Activated CD8-positive, alpha-beta T cell treated with anti-CD3 and anti-CD28 coated beads, Interleukin-2, amount 10 ng/mL, durations not matched to agents 7 days and 5 days (primary cell): Measurements from ENCODE around the gene GMPPA. TPM values are rescaled to one million over a fixed set of nuclear protein-coding genes. Genes with fewer than 3 reads are reported as not detected.

Experiments used
- ATAC-seq: fragments of 150-1000 bp; cut with Tn5 transposase; one replicate; pipeline ENCODE4 v1.10.0; 2021; ENCODE audit warnings: moderate library complexity
- CTCF ChIA-PET: fragments of 350-600 bp; sonication (Branson Sonifier 250); formaldehyde crosslinking; loops from one replicate; lab custom pipeline; 2021; ENCODE audit warnings: antibody characterized with exemption; lab: Charles Lee
- POLR2A ChIA-PET: fragments of 350-600 bp; sonication (Branson Sonifier 250); formaldehyde crosslinking; loops from one replicate; lab custom pipeline; 2021; ENCODE audit warnings: antibody characterized with exemption; lab: Charles Lee
- DNase-seq: peaks from one replicate; pipeline ENCODE4 v3.0.0-alpha.2; 2020
- H3K27ac Mint-ChIP-seq: one replicate; pipeline ENCODE4 v1.8.0; 2021; ENCODE audit warnings: mild to moderate bottlenecking, mixed read lengths
- H3K27me3 Mint-ChIP-seq: one replicate; pipeline ENCODE4 v1.8.0; 2021; ENCODE audit warnings: low read depth, mixed read lengths
- H3K36me3 Mint-ChIP-seq: one replicate; pipeline ENCODE4 v1.8.0; 2021; ENCODE audit warnings: low read depth, mixed read lengths
- H3K4me1 Mint-ChIP-seq: one replicate; pipeline ENCODE4 v1.8.0; 2021; ENCODE audit warnings: low read depth, mixed read lengths
- H3K4me3 Mint-ChIP-seq: one replicate; pipeline ENCODE4 v1.8.0; 2021; ENCODE audit warnings: mild to moderate bottlenecking, mixed read lengths
- H3K9me3 Mint-ChIP-seq: one replicate; pipeline ENCODE4 v1.8.0; 2022; ENCODE audit warnings: mixed read lengths; ENCODE audit not compliant: insufficient read depth
- total RNA-seq, 2 experiments: library from RNA; stranded (reverse); gene quantifications; one replicate each; pipeline ENCODE4 v1.2.3, GENCODE V29; 2021

GMPPA gene
- total RNA-seq, 2 experiments from 2014 or later: 37.8 to 41.2 TPM

DNA sequence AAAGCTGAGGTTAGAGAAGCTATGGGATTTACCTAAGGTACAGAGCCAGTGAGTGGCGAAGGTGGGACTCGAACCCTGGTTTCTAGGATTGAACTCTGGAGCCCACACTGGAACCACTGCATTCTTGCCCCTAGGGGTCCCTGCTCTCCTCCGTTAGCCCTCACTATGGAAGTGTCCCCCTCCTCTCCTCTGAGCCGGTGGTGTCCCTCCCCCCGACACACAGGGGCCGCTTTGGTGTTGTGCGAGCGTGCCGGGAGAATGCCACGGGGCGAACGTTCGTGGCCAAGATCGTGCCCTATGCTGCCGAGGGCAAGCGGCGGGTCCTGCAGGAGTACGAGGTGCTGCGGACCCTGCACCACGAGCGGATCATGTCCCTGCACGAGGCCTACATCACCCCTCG is 8.5 kb upstream of the GMPPA start:
- ChIA-PET CTCF (no interaction called here), POLR2A (no interaction called here)
- no peak for ATAC-seq
- H3K4me3 Mint-ChIP-seq: no peak overlapping the region
- no peak overlapping the region for H3K27ac Mint-ChIP-seq
- no peaks in the 10 kb centered on the region for H3K36me3 Mint-ChIP-seq
- peaks cover 49% of the 10 kb centered on the region for H3K27me3 Mint-ChIP-seq
- H3K4me1 Mint-ChIP-seq: no peaks in the 10 kb centered on the region
- no peaks in the 10 kb centered on the region for H3K9me3 Mint-ChIP-seq
- DNase-seq: no peak

DNA sequence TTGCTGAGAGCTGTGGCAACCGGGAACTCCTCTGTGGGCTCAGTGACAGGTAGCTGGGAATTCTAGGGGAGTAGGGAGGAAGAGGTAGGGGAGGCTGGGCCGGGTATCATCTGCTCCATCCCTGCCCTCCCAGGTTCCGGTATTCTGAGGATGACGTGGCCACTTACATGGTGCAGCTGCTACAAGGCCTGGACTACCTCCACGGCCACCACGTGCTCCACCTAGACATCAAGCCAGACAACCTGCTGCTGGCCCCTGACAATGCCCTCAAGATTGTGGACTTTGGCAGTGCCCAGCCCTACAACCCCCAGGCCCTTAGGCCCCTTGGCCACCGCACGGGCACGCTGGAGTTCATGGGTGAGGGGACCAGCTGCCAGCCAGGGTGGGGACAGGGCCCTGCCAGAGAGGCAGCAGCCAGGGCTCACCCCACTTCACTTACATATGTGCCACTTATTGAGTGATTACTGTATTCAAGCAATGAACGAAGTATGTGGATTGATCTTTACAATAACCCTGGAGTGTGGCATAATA is 8.0 kb upstream of the GMPPA start:
- ChIA-PET POLR2A (no interaction called here), CTCF (interaction anchor here (1.1 to 1.2 kb wide), 2 partner anchors 10 to 39 kb away, joined by 3 to 8 read pairs; no protein-coding TSS in a partner anchor)
- H3K9me3 Mint-ChIP-seq: no peaks in the 10 kb centered on the region
- H3K36me3 Mint-ChIP-seq: no peaks in the 10 kb centered on the region
- no peaks in the 10 kb centered on the region for H3K4me1 Mint-ChIP-seq
- H3K27ac Mint-ChIP-seq: no peak overlapping the region
- ATAC-seq (no peak), DNase-seq (no peak)
- H3K27me3 Mint-ChIP-seq: peaks cover 49% of the 10 kb centered on the region
- no peak overlapping the region for H3K4me3 Mint-ChIP-seq

DNA sequence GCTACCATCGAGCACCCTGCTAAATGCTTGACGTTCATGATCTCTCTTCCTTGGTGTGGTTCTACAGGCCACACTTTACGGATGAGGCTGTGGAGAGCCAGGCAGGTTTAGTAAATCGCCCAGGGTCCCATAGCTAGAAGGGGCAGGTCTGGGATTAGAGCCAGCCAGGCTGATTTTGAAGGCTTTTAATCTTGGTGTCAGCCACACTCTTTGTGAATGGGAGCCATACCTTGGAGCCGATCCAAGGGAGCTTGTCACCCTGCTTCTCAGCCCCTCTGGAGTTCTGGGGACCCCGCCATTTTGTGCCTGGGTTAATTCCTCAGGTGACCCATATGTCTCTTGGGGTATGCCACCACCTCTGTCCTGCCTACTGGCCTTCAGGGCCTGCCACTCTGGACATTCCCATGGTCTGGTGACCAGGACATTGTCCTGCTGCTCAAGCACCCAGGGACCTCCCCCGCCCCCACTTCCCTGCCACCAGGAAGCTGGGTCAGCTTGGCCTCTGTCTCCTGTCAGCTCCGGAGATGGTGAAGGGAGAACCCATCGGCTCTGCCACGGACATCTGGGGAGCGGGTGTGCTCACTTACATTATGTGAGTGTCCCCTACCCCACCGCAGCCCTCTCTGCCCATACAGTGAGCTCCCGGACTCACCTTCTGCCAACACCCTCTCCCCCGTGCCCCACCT is 7.3 kb upstream of the GMPPA start:
- DNase-seq: no peak
- ATAC-seq: no peak
- CTCF ChIA-PET: interaction anchor here (1.1 to 1.2 kb wide), 3 partner anchors 9 to 38 kb away, joined by 3 to 8 read pairs (median 4); no protein-coding TSS in a partner anchor
- Mint-ChIP-seq H3K27me3 (peaks cover 49% of the 10 kb centered on the region), H3K4me1 (peaks cover under 1% of the 10 kb centered on the region), H3K36me3 (no peaks in the 10 kb centered on the region), H3K27ac (no peak overlapping the region), H3K4me3 (no peak overlapping the region), H3K9me3 (no peaks in the 10 kb centered on the region)
- POLR2A ChIA-PET: no interaction called here

DNA sequence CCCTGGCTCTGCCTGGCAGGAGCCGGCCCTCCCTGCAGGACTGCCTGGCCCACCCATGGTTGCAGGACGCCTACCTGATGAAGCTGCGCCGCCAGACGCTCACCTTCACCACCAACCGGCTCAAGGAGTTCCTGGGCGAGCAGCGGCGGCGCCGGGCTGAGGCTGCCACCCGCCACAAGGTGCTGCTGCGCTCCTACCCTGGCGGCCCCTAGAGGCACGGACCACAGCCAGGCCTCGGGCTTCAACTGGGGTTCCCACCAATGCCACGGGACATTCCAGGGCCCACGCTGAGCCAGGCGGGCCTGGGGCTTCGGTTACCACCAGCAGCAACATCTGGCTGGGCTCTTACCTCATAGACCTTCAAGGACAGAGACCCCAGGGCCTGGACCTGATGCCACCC is 6.1 kb upstream of the GMPPA start:
- H3K36me3 Mint-ChIP-seq: no peaks in the 10 kb centered on the region
- H3K4me1 Mint-ChIP-seq: peaks cover 11% of the 10 kb centered on the region
- no peak for DNase-seq
- H3K27ac Mint-ChIP-seq: no peak overlapping the region
- ChIA-PET POLR2A (no interaction called here), CTCF (interaction anchor here (0.7 to 1.2 kb wide), 2 partner anchors 10 to 36 kb away, joined by 3 to 4 read pairs; no protein-coding TSS in a partner anchor)
- no peak overlapping the region for H3K4me3 Mint-ChIP-seq
- H3K27me3 Mint-ChIP-seq: peaks cover 52% of the 10 kb centered on the region
- H3K9me3 Mint-ChIP-seq: no peaks in the 10 kb centered on the region
- ATAC-seq: no peak

DNA sequence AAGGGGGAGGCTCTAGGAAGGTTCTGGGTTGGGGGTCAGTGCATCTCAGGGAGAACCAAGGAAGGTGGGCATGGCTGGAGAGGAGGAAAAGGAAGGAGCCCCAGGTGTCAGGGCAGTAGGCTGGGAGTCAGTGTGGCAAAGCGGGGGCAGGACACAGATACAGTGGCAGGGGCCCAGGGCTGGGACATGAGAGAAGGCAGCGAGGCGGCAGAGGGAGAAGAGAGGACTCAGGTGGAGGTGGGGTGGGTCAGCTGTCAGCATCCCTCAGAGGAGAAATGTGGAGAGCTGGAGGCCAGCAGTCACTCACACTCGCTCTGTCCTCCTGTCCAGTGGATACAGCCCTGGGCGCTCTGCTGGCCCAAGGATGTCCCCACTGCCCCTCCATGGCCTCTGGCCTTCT is 5.6 kb upstream of the GMPPA start:
- H3K4me1 Mint-ChIP-seq: peaks cover 13% of the 10 kb centered on the region
- H3K27ac Mint-ChIP-seq: no peak overlapping the region
- DNase-seq (no peak), ATAC-seq (no peak)
- no peaks in the 10 kb centered on the region for H3K9me3 Mint-ChIP-seq
- ChIA-PET POLR2A (no interaction called here), CTCF (interaction anchor here (3.1 kb wide), 1 partner anchor 90 kb away, joined by 12 read pairs; no protein-coding TSS in a partner anchor)
- no peak overlapping the region for H3K4me3 Mint-ChIP-seq
- H3K36me3 Mint-ChIP-seq: no peaks in the 10 kb centered on the region
- H3K27me3 Mint-ChIP-seq: peaks cover 51% of the 10 kb centered on the region

DNA sequence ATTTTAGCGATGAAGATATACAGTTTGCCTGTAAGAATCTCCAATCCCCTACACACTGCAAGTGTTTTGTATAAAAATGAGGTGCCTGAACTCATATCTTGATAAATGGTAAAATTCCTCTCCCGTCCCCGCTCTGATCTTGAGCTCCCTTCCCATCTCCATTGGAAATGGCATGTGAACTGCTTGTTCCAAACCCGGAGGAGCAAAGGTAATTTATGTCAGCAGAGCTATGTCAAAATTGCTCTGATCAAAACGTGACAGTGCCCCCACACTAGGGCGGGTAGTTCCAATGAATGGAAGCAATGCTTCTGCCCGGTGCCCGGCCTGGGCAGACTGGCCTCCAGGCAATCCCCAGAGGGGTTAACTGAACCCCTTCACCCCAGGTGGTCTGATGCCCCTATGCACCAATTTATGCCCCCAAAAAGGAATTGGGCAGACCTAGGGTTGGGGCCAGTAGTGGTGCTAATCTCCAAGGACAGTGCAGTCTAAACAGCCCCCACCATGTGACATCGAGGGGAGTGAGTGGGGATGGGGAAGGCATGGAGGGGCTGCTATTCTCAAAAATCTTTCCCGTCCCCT is 3.6 kb upstream of the GMPPA start:
- no peaks in the 10 kb centered on the region for H3K9me3 Mint-ChIP-seq
- peaks cover 53% of the 10 kb centered on the region for H3K27me3 Mint-ChIP-seq
- no peak overlapping the region for H3K4me3 Mint-ChIP-seq
- no peaks in the 10 kb centered on the region for H3K36me3 Mint-ChIP-seq
- no peak for ATAC-seq
- ChIA-PET CTCF (interaction anchor here (0.7 to 4.2 kb wide), 24 partner anchors 9 to 808 kb away, joined by 3 to 71 read pairs (median 4); partner anchors contain the start of genes CHPF and TMEM198), POLR2A (no interaction called here)
- peaks cover 32% of the 10 kb centered on the region for H3K4me1 Mint-ChIP-seq
- no peak overlapping the region for H3K27ac Mint-ChIP-seq
- DNase-seq: no peak

DNA sequence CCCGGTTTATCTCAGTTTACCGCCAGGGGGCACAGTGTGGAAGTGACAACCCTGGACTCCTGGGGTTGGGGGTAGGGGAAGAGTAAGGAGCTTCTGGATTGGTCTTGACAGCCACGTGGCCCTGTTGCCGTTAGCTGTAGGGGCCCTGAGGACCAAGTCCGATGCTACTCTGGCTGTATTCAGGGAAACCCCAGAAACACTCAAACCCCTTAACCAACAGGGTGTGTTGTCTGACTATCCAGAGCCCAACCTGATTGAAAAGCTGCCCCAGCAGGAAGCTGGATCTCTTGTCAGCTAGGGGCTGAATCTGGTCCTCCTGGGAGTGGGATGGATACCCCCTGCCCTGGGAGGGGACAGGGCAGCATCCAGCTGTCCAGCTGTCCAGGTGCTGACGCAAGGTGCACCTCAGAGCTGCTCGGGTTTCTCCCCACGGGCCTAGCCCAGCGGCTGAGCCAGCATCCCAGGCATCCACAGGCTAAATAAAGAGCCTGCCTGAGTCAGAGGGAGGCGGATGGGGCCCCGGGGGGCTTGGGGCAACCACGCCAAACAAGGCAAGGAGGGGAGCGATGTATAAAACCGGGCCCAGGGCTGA is 3.1 kb upstream of the GMPPA start:
- POLR2A ChIA-PET: no interaction called here
- no peaks in the 10 kb centered on the region for H3K36me3 Mint-ChIP-seq
- CTCF ChIA-PET: interaction anchor here (0.7 to 4.2 kb wide), 21 partner anchors 9 to 808 kb away, joined by 3 to 71 read pairs (median 5); partner anchors contain the start of genes CHPF and TMEM198
- H3K4me3 Mint-ChIP-seq: no peak overlapping the region
- ATAC-seq: no peak
- DNase-seq: peak; percentile 66
- no peaks in the 10 kb centered on the region for H3K9me3 Mint-ChIP-seq
- H3K27me3 Mint-ChIP-seq: peaks cover 53% of the 10 kb centered on the region
- H3K27ac Mint-ChIP-seq: no peak overlapping the region
- H3K4me1 Mint-ChIP-seq: peaks cover 38% of the 10 kb centered on the region

DNA sequence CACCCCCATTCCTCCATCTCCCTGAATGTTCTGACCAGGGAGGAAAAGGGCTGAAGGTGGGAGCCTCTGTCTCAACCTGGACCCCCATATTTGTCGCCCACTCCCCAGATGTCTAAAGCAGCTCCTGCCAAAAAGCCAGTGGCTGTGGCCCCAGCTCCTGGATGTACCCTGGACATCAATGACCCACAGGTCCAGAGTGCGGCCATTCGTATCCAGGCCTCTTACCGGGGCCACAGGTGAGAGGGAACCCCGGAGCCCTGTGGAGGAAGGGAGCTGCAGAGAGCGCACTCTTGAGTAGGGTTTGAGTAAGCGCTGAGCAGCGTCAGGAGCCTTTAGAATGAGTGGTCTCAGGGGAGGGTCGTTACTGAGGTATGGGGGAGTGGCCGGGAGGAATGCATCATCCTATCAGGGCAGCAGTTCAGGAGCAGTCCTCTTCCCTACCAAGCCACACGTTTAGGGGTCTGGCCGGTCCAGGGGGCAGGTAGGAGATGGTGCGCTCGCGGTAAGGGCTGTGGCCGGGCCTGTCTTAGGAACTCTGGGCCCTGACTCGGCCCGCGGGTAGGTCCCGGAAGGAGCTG is 2.4 kb upstream of the GMPPA start:
- H3K4me3 Mint-ChIP-seq: no peak overlapping the region
- no peak overlapping the region for H3K27ac Mint-ChIP-seq

DNA sequence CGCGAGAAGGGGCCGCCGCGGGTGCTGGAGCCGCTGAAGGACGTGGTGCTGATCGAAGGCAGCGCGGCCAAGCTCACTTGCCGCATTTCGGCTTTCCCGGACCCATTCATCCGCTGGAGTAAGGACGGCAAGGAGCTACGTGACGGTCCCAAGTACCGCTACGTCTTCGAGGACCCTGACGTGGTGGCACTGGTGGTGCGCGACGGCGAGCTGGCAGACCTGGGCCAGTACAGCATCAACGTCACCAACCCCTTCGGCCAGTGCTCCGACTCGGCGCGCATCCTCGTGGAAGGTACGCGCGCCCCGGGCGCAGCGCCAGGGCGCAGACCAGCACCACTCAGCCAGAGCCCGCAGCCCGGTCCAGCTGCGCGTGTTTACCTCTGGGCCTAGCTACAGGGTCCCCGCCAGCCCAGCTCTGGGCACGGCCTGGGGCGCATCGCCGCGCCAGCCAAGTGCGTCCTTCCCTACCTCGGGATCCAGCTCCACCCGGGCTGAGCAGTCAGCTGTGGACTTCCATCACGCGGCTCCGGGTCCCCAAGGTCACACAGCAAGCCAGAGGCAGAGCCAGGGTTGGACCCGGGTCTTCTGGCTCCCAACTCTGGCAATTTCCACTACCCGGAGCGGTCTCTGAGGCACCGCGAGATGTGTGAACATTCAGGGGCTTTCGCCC is 1.7 kb upstream of the GMPPA start:
- peaks cover 2% of the 10 kb centered on the region for H3K36me3 Mint-ChIP-seq
- ATAC-seq: no peak
- CTCF ChIA-PET: interaction anchor here (1.1 to 4.2 kb wide), 4 partner anchors 11 to 44 kb away, joined by 3 to 71 read pairs (median 12); no protein-coding TSS in a partner anchor
- peak overlapping the region; percentile 83 for H3K4me3 Mint-ChIP-seq
- H3K4me1 Mint-ChIP-seq: peaks cover 43% of the 10 kb centered on the region
- DNase-seq: no peak
- no peaks in the 10 kb centered on the region for H3K9me3 Mint-ChIP-seq
- H3K27ac Mint-ChIP-seq: no peak overlapping the region
- H3K27me3 Mint-ChIP-seq: peaks cover 52% of the 10 kb centered on the region
- POLR2A ChIA-PET: interaction anchor here (0.6 to 1.5 kb wide), 3 partner anchors 11 to 18 kb away, joined by 3 to 4 read pairs (median 3); no protein-coding TSS in a partner anchor

More for the DNA sequence above, 2.4 kb upstream of the GMPPA start:
- peaks cover 53% of the 10 kb centered on the region for H3K27me3 Mint-ChIP-seq
- H3K4me1 Mint-ChIP-seq: peaks cover 42% of the 10 kb centered on the region
- H3K36me3 Mint-ChIP-seq: no peaks in the 10 kb centered on the region
- no peaks in the 10 kb centered on the region for H3K9me3 Mint-ChIP-seq
- CTCF ChIA-PET: interaction anchor here (0.7 to 4.2 kb wide), 17 partner anchors 10 to 193 kb away, joined by 3 to 71 read pairs (median 4); no protein-coding TSS in a partner anchor
- DNase-seq (no peak), ATAC-seq (no peak)
- POLR2A ChIA-PET: interaction anchor here (0.6 to 0.8 kb wide), 2 partner anchors 10 to 19 kb away, joined by 3 read pairs; no protein-coding TSS in a partner anchor

DNA sequence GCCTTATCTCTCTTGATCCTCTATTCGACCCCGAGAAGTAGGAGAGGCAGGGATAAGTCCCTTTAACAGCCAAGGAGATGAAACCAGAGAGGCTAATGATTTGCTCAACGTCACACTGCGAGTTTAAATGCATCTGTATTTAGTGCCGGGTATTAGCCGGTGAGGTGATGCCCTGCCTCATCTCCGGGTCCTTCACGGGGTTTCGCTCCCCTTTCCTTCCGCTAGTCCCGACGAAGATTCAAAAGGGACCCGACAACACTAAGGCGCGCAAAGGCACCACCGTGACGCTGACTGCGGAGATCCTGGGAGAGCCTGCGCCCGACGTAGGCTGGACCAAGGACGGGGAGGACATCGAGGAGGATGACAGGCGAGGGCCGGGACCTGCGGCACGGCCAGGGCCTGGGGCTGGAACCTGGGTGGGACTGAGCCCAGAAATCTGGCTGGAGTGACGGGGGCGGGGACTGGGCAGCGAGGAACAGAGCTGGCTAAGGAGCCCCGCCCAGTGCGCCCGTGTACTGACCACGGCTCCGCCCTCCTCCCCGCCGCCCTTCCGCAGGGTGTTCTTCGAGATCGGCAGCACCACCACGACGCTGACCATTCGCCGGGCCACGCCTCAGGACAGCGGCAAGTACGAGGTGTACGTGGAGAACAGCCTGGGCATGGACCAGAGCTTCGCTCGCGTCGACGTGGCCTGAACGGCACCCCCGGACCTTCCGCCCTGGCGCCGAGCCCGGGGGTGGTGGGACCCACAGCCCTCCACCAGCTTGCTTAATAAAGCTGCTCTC is 1.0 kb upstream of the GMPPA start:
- Mint-ChIP-seq H3K27me3 (peaks cover 48% of the 10 kb centered on the region), H3K9me3 (no peaks in the 10 kb centered on the region), H3K36me3 (peaks cover 2% of the 10 kb centered on the region), H3K4me1 (peaks cover 43% of the 10 kb centered on the region), H3K4me3 (peak overlapping the region; percentile 83), H3K27ac (no peak overlapping the region)
- DNase-seq: peak; percentile 49
- ATAC-seq: peak; percentile 16
- ChIA-PET POLR2A (interaction anchor here (0.6 to 1.5 kb wide), 5 partner anchors 9 to 51 kb away, joined by 3 to 4 read pairs (median 3); no protein-coding TSS in a partner anchor), CTCF (interaction anchor here (1.3 to 4.5 kb wide), 9 partner anchors 11 to 95 kb away, joined by 3 to 71 read pairs (median 13); no protein-coding TSS in a partner anchor)
